ENCODE data around the gene TARP.
"Not testable (repeated sequence)": the region's sequence is repeated elsewhere in the genome, so short reads cannot be mapped to it uniquely, and the experiment has no call there.

TARP gene

DNA sequence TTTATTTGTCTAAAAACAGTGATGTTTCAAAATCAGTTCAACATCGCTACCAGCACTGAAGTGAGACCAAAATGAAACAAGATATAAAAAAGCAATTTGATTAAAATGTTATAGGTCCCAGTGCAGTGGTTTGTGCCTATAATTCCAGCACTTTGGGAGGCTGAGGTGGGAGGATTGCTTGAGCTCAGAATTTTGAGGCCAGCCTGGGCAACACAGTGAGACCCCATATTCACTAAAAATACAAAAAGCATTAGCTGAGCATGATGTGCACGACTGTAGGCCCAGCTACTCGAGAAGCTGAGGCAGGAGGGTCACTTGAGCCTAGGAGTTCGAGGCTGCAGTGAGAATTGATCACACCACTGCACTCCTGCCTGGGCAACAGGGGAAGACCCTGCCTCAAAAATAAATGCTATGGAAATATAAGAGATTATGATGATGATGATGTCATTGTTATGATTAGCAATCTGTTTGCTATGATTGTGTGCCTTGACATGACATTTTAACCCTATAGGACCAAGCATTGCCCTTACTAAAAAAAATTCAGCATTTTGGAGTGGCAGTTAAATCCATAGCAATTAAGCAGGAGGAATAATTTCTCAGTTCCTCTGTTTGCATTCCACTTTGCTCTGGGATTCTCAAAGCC is 3.6 kb downstream of the TARP start:
- in situ Hi-C loops (cut with HindIII; ENCODE audit: low sequenced_read_pairs); DNase-seq (ENCODE audit: low spot score): not testable (repeated sequence)

DNA sequence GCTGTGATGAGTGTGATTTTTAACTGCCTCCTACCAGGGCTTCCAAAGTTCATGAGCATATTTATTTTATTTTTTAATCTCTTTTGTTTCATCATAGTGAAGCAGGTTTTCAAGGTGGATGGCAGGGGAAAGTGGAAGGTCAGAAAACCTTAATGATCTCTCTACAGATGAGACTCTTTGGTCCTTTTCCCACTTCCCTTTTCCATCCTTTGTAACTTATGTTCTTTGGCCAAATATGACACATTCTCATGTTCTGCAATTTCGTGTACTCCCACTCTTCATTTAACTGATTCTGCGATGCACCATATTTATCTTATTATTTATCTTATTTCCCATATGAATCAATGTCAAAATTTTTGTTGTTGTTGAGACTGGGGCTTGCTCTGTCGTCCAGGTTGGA is 7.5 kb downstream of the TARP start:
- DNase-seq (ENCODE audit: low spot score); in situ Hi-C loops (cut with HindIII; ENCODE audit: low sequenced_read_pairs): not testable (repeated sequence)

DNA sequence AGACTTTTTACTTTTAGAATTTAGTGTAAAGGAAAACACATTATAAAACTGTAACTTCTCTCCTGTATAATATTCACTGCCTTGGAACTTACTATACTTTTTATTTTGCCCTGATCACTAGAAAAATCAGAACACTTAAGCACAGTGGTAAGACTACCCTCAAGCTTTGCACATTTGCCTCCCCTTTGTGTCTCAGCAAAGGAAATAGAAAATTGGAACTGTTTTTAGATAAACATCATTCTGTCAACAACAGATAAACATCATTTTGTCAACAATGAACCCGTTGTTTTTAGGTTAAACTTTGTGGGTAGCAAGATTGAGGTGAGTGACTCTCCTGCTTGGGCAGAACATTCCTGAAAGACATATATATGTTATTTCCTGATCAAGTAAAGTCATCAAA is 8.8 kb downstream of the TARP start:
- in situ Hi-C loops (cut with HindIII; ENCODE audit: low sequenced_read_pairs); DNase-seq (ENCODE audit: low spot score): not testable (repeated sequence)

DNA sequence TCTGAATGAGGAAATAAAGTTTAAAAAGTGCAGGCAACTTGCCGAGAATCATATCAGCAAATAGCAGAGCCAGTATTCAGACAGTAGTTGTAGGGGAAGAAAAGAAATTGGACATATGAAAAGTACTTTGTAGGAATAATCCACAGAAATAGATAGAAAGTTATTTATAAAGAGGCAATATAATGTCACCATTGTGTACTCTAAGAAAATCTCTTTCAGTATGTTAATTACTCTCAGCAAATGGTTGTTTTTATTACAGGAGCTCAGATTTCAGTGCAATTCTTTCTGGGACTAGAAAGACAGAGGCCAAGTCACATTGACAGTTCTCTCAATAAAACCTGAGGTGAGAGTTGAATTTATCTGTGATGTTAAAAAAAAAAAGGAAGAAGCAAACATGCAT is 10.2 kb downstream of the TARP start:
- DNase-seq (ENCODE audit: low spot score), result not testable (repeated sequence)

DNA sequence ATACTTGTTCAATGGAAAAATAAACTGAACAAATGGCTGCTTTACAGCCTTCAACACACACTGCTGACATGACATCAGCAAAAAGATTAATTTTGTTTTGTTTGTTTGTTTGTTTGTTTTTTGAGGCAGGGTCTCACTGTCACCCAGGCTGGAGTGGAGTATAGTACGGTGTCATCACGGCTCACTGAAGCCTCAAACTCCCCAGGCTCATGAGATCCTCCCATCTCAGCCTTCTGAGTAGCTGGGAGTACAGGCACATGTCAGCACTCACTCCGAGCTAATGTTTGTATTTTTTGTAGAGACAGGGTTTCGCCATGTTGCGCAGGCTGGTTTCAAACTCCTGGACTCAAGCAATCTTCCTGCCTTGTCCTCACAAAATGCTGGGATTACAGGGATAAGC is 10.9 kb downstream of the TARP start:
- no peak for DNase-seq (ENCODE audit: low spot score)
- in situ Hi-C loops (cut with HindIII; ENCODE audit: low sequenced_read_pairs), result no loop called here

More for the DNA sequence above, 10.2 kb downstream of the TARP start:
- in situ Hi-C loops (cut with HindIII; ENCODE audit: low sequenced_read_pairs), result not testable (repeated sequence)

GRCh38 chr7:38262026-38262425 is 11.4 kb downstream of the TARP start:
- in situ Hi-C loops (cut with HindIII; ENCODE audit: low sequenced_read_pairs); DNase-seq (ENCODE audit: low spot score): not testable (repeated sequence)

DNA sequence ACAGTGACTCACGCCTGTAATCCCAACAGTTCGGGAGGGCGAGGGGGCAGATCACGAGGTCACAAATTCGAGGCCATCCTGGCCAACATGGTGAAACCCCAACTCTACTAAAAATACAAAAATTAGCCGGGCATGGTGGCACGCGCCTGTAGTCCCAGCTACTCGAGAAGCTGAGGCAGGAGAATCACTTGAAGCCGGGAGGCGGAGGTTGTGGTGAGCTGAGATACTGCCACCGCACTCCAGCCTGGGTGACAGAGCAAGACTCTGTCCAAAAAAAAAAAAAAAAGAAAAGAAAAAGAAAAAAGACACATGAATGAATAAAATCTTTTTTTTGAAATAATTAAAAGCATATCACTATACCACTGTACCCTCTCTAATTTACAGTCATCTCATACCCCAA is 11.8 kb downstream of the TARP start:
- in situ Hi-C loops (cut with HindIII; ENCODE audit: low sequenced_read_pairs); DNase-seq (ENCODE audit: low spot score): not testable (repeated sequence)

DNA sequence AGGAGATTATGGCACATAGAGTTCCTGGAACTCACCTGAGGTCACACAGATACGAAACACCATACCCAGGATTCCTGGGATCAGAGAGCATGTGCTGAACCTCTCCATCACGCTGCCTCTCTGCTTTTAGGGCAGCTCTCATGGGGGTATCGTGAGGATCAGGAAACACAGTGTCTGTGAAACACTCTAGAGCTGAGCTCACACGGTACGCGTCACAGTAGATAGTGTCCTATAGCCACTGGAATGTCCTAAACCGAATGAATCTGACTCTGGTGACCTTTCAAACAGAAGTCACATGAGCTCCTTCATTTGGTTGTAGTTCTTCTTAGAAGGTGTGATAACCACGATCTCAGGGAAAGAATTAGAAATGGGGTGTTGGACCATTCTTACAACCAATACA is 14.3 kb downstream of the TARP start:
- in situ Hi-C loops (cut with HindIII; ENCODE audit: low sequenced_read_pairs); DNase-seq (ENCODE audit: low spot score): not testable (repeated sequence)

DNA sequence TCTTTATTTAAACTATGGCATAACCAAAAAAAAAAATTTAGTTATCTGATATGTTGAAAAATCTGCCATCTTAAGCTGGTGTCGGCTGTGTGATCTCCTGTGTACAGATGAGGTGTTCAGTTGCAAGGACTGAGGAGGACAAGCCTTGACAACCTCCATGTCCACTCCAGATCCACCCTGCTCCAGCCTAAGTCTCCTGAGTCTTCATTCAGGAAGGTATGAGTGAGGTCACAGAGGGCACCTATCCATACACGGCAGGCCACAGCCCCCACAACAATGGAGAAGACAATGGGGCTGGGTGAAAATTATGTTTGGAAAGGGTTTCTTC is 16.1 kb downstream of the TARP start:
- in situ Hi-C loops (cut with HindIII; ENCODE audit: low sequenced_read_pairs), result no loop called here

GRCh38 chr7:38249849-38250248 is 23.6 kb downstream of the TARP start:
- in situ Hi-C loops (cut with HindIII; ENCODE audit: low sequenced_read_pairs); DNase-seq (ENCODE audit: low spot score): not testable (repeated sequence)

More for the DNA sequence above, 16.1 kb downstream of the TARP start:
- DNase-seq (ENCODE audit: low spot score), result no peak

- in situ Hi-C loops (cut with HindIII; ENCODE audit: low sequenced_read_pairs), result no loop called here
- no peak for DNase-seq (ENCODE audit: low spot score)
These were observed 25.3 kb downstream of the TARP start for GRCh38 chr7:38248069-38248567.

- DNase-seq (ENCODE audit: low spot score), result no peak
- in situ Hi-C loops (cut with HindIII; ENCODE audit: low sequenced_read_pairs), result no loop called here
These were observed 27.9 kb downstream of the TARP start for GRCh38 chr7:38245409-38245977.

DNA sequence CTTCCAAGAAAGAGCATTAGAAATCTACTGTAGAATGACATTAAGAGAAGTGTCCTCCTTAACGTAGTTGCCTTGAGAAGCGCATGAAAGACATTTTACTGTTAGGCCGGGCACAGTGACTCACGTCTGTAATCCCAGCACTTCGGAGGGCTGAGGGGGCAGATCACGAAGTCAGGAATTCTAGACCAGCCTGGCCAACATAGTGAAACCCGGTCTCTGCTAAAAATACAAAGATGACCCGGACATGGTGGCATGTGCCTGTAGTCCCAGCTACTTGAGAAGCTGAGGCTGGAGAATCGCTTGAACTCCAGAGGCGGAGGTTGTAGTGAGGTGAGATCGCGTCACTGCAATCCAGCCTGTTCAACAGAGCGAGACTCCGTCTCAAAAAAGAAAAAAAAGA is 28.9 kb downstream of the TARP start:
- in situ Hi-C loops (cut with HindIII; ENCODE audit: low sequenced_read_pairs), result no loop called here
- DNase-seq (ENCODE audit: low spot score), result no peak

- in situ Hi-C loops (cut with HindIII; ENCODE audit: low sequenced_read_pairs); DNase-seq (ENCODE audit: low spot score): not testable (repeated sequence)
These were observed 30.1 kb downstream of the TARP start for GRCh38 chr7:38243345-38243744.

- in situ Hi-C loops (cut with HindIII; ENCODE audit: low sequenced_read_pairs), result no loop called here
- DNase-seq (ENCODE audit: low spot score), result no peak
These were observed 30.6 kb downstream of the TARP start for GRCh38 chr7:38242814-38243213.

DNA sequence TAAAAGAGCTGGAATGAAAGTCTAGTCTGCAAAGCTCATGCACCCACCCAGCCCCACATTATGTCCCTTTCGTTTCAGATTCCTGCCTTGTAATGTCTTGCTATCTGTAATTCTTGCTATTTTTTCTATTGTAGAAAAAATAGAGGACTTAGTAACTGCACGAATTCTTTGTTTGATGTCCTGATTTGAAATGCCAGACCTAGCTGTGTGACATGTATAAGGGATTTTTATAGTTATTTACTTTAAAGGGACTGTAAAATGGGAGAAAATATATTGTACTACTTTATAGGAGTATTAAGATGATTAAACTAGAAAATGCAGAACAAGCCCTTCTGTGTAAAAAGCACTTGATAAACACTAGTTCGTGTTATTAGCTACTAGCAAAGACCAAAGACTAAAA is 32.4 kb downstream of the TARP start:
- DNase-seq (ENCODE audit: low spot score), result no peak
- in situ Hi-C loops (cut with HindIII; ENCODE audit: low sequenced_read_pairs), result no loop called here

- in situ Hi-C loops (cut with HindIII; ENCODE audit: low sequenced_read_pairs); DNase-seq (ENCODE audit: low spot score): not testable (repeated sequence)
These were observed 34.3 kb downstream of the TARP start for GRCh38 chr7:38239129-38239528.

GRCh38 chr7:38235606-38236005 is 37.8 kb downstream of the TARP start:
- no peak for DNase-seq (ENCODE audit: low spot score)
- in situ Hi-C loops (cut with HindIII; ENCODE audit: low sequenced_read_pairs), result no loop called here

GRCh38 chr7:38234759-38235158 is 38.7 kb downstream of the TARP start:
- in situ Hi-C loops (cut with HindIII; ENCODE audit: low sequenced_read_pairs), result not testable (repeated sequence)

DNA sequence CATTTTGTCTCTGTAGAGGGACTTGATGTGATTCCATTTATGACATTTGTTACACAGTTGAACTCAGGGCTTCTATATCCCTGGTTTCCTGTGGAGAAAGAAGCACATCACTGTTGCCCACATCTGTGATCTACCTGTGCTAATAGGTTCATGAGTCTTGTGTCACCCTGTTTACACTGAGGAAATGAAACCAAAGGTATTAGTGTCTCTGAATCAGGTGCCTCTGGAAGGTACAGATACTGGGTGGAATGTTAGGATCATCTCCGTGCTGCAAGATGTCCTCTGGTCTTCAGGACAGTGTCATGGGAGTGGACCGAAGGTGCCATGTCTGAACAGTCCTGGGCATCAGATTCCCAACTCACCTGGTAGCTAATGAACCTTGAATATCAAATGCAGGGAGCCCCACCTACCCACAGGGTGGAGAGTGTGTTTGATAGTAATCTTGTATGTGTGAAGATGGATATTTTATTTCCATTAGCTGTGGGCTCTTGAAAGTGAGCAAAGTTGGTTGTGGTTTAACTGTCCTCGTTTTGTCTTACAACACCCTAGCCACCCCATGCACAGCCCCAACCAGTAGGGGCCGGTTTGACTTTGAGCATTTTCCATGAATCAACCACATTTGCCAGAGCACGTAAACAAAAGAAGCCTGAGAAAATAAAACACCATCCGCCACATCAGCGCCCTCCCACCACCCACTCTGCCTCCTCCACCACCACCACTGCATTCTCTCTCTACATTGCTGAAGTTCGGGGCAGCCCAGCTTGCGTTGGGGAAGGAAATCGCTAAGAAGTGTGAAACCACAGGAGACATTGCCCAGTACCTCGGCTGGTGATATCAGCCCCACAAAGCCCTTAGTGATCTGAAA is 40.7 kb downstream of the TARP start:
- DNase-seq (ENCODE audit: low spot score), result no peak
- in situ Hi-C loops (cut with HindIII; ENCODE audit: low sequenced_read_pairs), result no loop called here

More at GRCh38 chr7:38234759-38235158, 38.7 kb downstream of the TARP start:
- DNase-seq (ENCODE audit: low spot score), result not testable (repeated sequence)

All from G401 (cell line).